ENCODE measurements around the gene TMEM9.

The TMEM9 gene

DNA sequence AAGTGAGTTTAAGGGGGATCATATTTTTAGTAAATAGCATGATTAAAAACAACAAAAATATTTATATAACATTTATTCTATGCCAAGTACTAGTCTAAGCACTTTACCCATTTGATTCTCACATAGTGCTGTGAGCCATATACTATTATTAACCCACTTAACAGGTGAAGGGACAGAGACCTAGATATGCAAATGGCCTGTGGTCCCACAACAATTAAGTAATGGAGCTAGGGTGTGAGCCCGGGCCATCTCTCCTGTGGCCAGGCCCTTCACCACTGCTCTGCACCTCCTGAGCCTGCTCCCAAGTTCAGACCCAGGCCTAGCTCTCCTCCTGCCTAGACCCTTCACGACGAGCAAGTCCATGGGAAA is 27.8 kb downstream of the TMEM9 start:
- no peak for DNase-seq

DNA sequence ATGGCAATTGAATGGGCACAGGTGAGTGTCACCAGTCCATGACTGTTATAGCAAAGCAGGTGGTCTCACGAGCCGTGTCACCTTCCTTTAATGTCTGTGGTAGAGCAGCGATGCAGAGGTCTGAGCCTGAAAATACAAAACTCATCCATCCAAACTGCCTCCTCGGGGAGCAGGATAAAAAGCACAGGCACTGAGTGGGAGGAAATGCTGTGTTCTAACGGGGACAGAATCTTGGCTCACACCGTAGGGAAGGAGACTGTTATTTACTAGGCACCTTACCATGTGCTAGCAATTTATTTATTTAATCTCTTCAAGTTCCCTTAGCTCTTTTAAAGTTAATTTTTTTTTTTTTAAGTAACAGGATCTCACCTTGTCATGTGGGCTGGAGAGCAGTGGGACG is 28.5 kb downstream of the TMEM9 start:
- DNase-seq = no peak

DNA sequence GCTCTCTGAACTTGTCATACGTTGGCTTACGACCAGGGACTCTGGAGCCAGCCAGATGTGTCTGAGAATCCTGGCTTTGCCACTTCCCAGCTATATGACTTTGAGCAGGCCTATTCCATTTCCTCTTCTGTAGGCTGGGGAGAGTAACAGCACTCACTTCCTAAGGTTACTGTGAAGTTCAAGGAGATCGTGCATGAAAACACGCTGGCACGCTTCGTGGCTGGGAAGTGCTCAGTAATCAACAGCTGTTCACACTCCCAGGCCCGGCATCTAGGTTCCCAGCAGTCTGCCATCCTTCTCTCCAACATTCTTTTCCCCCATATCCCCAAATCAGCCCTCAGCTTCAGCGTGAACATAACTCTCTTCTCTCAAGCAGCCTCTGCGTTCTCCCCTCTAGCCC is 29.3 kb downstream of the TMEM9 start:
- no peak for DNase-seq

DNA sequence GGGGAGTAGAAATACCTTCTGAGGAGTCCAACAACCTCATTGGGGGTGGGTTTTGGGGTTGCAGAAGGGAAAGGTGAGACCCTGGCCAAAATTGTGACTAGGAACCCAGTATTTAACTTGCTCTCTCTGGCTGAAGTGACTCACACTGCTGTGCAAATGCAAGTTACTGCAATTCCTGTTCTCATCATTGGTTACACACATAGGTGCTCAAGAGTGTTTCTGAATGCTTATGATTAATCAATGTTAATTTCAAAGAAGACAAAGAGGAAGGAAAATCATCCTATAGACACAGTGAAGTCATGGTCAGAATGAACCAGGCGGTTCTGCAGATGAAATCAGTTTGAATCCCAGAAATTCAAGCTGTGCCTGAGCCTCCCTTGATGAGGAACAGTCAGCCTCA is 30.4 kb downstream of the TMEM9 start:
- no peak for DNase-seq

DNA sequence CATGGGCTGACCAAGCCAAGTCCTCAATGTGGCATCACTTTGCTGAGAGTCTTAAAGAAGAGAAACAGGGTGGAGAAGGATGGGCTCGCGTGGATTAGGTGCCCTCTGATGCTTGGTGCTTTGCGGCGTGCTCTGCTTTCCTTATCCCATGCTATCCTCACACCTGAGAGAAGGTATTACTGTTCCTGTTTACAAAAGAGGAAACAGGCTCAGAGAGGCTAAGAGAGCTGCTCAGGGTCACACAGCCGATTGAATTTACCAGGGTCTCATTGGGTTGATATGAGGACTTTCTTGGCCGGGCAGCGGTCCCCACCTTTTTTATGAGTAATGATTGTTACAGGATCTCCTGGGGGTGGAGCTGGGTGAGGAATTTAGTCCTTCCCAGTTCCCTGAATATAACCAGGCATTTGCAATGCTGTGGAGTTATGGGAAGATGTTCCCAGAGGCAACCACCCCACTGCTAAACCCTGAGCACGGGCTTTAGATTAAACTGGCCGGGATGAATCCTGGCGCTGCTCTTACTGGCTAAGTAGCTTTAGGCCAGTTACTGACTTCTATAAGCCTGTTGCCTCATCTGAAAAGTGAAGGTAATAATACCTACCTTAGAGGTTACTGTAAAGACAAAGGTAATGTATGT is 31.8 kb downstream of the TMEM9 start:
- no peak for DNase-seq

DNA sequence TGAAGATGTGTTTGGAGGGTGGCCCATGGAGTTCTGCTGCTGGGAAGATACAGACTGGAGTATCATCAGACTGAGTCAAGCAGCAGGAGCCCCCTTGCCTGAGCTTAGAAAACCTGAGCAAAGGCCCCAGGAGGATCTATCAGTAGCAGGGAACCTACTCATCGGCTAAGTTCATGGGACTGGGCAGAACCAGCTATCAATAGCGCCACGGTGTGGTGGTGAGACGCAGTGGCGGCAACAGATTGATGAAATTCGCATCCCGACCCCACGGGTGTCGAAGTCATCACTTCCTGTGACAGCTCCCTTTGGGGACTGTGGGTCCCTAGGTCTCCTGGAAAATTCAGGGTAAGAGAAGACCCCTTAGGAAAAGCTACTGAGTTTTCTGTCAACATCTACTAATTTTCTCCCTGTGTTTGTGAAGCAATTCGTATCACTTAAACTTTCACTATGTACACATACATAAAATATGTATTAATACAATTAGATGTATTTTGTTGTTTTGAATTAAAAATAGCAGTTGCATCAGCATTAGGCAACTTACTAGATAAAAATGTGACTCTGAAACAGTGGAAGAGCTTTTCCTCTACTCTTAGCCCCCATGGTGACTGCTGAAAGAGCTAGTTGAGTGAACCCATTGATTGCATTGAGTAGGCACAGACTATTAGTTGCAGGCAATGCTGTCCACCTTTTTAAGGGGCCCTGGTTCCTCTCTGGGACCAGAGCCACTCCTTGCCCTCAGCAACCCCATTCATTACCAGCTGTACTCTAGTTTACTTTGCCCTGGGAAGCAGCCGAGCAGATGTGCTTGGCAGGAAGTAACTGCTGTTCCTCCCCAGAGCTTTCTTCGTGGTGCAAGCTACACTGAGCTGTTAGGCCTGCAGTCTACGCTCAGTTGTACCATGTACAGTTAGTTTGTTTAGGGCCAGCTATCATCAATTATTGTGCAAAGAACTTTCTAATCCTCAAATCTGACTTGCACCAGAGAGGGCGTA is 34.8 kb downstream of the TMEM9 start:
- DNase-seq = no peak

DNA sequence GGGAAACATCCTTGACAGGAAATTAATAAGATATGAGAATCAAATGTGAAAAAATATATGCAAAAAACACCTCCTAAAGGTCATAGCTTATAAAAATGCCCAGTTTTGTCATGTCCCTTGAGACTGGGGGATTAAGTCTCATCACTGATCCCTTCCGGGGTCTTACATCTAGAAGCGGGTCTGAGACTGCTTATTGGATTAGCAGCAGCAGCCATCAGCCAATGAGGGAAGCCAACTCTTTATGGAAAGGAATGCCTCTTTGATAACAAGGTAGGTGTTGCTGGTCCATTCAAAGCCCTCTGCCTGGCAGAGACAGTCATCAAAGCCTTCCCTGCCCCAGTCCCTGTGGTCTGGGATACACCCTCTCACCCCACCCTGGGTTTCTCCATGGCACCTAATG is 38.2 kb downstream of the TMEM9 start:
- DNase-seq = no peak

DNA sequence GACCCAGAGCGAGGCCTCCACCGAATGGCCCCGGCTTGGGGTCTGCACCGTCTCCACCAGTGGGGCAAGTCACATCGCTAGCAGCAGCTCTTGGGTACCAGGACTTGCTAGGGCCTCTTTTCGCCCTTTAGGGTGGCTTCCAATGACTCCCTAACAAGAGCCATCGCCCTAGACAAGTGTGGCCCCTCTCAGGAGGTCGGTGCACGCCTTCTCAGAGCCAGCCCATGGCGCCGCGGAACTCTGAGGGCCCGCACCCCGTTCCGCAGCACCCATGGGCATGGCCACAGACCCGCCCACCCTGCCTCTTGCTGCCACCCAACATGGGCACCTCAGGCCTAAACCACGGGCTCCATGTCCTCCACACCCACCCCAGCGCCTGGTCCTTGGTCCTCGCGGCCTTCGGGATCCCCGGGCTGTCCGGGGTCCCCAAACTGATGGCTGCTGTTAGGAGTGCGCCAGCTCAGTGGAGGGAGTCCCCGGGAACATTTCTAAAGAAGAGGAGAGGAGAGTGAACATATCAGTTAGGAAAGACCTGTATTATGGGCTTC is 38.8 kb downstream of the TMEM9 start:
- DNase-seq = no peak

DNA sequence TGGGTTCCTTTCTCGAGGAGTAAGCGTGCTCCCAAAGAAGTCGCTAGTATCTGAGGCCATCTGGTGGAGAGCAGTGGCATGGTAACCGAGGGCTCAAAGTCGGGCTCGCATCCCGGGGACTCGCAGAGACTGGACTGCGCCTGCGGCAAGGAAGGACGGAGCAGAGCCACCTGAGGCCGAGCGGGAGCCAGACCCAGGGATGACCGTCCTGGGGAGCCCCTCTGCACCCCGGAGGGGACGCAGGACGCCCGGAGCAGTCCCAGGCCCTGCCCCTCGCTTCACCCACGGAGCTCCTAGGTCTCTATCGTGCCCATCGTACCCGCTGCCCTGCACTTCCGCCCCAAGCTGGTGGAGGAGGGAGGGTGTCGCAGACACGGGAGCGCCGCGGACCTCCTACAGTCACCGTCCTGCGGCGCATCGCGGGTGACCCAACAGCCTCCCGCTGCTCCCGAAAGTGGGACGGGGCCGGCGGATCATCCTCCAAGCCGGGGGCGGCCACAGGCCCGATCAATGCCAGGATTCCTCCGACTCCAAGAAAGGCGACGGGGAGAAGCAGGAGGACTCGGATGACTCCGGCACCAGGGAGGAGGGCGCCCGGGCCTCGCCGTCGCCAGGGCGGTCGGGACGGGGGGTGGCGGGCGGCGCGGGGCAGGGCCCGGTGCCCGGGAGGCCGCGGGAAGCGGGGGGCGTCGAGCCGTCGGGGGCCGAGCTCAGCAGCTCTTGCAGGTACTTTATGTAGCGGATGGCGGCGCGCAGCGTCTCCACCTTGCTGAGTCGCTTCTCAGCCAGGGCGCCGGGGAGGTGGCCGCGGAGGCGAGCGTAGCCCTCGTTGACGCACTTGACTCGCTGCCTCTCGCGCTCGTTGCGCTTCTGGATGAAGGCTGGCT is 39.8 kb downstream of the TMEM9 start:
- DNase-seq = peak; percentile 66

DNA sequence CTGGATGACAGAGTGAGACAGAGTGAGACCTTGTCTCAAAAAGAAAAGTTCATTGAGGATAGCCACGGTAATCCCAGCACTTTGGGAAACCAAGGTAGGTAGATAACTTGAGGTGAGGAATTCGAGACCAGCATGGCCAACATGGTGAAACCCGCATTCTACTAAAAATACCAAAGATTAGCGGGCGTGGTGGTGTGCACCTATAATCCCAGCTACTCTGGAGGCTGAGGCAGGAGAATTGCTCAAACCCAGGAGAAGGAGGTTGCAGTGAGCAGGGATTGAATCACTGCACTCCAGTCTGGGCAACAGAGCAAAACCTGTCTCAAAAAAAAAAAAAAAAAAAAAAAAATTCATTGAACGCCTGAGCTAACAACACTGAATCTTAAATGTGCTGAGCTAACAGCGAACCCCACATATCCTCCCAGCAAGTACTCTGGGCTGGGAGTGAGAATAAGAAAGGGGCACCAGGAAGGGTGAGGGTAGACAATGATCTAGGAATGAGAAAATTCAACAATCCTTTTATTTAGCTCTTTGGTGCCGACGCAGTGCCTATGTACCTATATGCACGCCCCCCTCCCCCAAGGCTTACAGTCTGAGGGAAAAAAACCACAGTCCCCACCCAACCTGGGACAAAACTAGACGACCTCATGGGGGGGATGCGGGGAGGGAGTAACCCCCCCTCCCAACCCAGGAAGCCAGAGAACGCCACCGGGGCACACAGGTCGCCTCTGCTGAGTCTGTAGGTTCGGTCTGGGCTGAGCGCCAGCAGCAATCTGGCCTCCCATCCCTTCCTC is 40.6 kb downstream of the TMEM9 start:
- no peak for DNase-seq

DNA sequence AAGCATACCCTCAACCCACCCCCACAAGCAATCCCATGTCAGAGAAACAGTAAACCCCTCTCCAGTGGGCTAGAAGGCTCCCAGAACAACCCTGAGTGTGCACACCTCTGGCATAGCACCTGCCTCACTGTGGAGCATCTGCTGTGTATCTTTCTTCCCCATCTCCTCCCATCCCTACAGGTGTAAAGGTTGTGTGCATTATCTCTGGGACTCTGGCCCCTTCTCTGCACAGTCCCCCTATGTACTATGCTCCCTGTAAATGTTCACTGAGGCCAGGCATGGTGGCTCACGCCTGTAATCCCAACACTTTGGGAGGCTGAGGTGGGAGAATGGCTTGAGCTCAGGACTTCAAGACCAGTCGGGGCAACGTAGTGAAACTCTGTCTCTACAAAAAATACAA is 41.3 kb downstream of the TMEM9 start:
- DNase-seq = no peak

DNA sequence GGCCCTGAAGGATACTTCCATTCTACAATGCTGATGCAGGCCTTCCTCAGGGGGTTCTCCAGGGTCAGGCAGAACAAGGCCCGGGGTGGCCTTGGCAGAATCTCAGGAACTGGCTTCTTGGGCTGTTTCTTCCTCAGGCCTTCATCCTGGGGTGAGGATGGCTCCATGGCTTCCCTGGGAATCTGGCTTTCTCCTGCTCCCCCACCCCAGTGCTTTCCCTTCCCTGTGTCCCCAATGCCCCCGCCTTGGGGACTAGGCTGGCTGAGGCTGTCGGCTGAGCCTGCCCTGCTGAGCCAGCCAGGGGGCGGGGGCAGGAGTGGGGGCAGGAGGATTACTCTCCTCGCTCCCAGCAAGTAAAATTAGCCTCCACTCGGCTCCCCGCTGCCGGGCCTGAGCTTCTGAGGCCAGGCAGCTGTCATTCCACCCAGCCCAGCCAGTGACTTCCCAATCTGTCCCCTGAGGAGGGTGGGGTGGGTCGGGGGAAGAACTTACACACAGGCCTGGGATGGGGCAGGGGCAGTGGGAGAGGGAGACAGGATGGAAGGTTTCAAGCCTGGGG is 42.0 kb downstream of the TMEM9 start, which contains the start of gene CACNA1S:
CACNA1S (minus strand) TSS at position 254 of the 559 bp plus-strand sequence; CDS start at position 167, 87 bp downstream.
- DNase-seq = no peak

DNA sequence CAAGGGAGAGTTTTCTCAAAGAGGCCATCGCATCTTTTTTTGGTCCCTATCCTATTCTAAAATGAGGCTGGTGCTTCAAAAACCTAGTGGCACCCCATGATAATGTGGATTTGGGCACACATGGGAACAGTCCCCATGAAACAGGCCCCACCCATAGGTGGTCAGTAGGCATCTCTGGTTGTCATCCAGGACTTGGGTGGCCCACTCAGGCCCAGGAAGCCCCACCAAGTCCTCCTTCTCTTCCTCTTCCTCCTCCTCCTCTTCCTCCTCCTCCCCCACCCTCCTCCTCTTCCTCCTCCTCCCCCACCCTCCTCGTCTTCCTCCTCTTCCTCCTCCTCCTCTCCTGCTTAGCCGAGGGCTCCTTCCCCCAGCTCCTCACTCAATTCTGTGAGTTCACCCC is 42.6 kb downstream of the TMEM9 start:
- no peak for DNase-seq

DNA sequence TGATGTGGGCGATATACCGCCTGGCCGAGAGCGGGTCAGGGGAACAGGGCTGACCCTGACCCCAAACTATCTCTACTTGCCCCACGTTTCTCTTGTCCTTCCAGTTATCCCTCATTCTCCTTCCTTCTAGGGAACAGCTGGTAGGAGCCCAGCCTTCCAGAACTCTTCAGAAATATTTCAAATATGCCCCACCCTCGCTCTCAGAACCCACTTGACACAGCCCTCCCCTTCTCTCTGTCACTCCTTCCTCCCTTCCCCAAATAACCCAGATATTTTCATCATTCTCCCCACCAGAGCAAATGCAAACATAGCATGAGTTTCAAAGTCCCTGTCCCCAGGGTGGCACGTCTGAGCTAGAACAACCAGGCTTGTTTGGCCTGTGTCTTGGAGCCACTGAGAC is 43.1 kb downstream of the TMEM9 start:
- DNase-seq = no peak

DNA sequence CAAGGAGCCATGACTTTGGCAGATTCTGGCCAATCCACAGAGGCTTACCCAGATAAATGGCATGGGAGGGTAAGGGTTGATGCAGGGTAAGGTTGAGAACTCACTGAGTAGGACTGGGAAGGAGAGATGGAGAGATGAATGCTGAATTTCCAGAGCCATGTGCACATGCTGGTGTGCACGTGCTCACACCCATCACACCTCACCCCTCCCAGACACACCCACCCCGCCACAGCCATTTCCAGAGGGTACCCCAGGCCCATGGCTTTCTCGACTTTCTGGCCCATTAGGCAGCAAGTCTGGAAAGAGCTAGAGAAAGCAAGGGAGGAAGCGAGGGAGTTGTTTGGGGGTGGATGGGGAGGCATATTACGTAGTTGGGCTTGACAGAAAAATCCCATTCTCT is 43.7 kb downstream of the TMEM9 start:
- DNase-seq = no peak

DNA sequence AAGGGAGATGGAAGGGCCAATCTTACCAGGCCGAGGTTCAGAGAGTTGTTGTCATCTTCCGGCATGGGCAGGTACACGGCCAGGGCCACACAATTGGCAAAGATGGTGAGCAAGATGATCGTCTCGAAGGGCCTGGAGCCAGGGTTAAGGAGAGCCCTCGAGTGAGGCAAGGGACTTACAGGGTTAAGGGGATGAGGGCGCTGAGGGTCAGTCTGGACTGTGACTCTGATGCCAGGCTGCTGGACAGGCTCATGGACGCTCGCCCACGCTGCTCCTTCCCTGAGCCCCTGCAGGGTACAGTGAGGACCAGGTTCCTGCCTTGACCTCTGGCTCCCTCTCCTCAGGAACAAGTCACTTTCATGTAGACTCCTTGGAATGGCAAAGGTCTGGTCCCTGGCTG is 44.1 kb downstream of the TMEM9 start:
- DNase-seq = no peak

DNA sequence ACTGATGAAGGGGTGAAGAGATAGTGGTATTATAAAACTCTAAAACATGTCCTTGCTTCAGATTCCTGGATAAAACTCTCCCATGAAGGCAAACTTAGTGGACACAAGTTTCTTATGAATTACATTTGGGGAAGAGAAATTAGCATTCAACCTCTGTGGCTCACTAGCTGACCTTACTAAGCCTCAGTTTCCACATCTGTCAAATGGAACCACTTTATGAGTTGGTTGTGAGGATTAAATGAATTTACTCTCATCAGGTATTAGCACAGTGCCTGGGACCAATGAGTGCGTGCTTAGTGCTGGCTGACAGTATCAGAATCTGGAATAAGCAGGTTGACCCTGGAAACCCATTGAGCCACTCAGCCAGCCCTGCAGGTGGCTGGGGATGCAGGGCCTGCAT is 44.6 kb downstream of the TMEM9 start:
- DNase-seq = no peak

DNA sequence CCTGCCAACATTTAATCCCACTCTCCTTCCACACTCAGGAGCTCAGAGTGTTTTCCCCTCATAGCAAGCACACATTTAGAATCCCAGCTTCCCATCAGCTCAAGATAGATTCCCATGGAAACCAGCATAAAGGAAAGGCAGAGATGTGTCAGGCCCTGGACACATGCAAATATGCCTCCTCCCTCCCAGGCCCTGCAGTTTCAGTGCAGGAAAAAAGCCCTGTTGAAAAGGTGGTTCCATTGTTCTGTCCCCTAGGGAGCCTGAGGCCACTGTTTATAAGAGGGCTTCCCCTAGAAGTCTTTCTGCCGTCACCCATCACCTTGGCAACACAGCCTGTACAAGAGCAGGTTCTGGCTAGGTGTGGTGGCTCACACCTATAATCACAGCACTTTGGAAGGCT is 45.7 kb downstream of the TMEM9 start:
- DNase-seq = no peak

DNA sequence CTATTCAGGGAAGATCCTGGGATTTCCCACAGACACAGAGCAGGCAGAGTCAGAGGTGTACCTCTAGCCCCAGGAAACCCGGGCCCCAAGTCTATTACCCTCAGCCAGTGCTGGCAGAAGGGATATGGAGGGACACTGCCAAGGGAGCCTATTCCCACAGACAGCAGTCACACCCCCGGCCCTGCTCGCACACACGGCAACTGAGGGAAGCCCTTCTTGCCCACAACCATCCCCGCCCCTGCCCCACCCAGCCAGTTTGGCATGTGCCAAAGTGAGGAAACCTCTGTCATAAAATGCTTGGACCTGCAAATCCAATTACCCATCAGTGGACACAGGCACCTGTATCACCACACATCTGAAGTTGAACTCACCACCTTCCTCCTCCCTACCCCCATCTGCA is 48.6 kb downstream of the TMEM9 start:
- no peak for DNase-seq

DNA sequence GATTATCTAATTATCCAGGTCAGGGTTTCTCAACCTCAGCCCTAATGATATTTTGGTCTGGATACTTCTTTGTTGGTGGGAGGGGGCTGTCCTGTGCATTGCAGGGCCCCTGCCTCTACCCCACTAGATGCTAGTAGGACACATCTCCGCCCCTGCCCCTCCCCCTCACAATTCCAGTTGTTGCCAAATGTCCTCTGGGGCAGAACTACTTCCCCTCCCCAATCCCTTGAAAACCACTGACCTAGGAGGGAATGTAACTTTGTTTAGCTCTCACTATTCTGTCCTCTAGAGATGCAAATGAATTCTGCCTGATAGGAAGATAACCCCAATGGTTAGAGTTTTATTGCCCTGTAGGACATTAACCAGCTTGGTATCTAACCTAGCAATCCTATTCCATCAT is 50.1 kb downstream of the TMEM9 start:
- no peak for DNase-seq

DNA sequence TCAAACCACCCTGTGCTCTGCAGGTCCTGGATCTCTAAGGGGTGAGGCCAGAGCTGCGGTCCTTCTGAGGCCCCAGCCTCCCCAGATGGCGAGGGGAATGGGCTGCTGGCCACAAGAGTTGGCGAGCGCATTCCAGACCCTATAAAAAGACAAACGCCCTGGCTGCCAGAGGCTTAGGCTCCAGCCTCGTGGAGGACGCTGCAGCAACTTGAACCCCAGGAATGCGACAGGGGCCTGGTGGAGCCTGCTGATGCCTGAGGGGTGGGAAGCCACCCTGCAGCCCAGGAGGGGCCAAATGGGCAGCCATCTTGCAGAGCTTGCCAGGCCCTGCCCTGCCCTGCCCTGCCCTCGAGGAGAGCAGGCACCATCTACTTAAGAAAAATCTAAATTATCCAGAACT is 50.6 kb downstream of the TMEM9 start:
- DNase-seq = no peak

All from GDM1 (cell line).